A549 (cell line): ENCODE data around the gene TMEM271. TPM values are rescaled to one million over a fixed set of nuclear protein-coding genes. Genes with fewer than 3 reads are reported as not detected.
A peak's percentile ranks its signal among the peaks of the same experiment; 100 is the strongest.

Source experiments
- ATAC-seq, 2 experiments: fragments of 200-7000 bp in 1 of 2; fragments of >200 bp in 1 of 2; cut with Nextera tagmentation in 1 of 2; cut with Tn5 transposase in 1 of 2; 3 replicates each; pipeline versions ENCODE4 v1.8.0 to v1.9.1; 2018 to 2020; ENCODE audit warnings: mild to moderate bottlenecking in 1 of 2, moderate library complexity in 1 of 2
- CTCF ChIA-PET: fragments of 300-600 bp; sonication (Branson Sonifier 250); formaldehyde crosslinking; extraction: SDS; loops from one replicate; lab custom pipeline; 2021; ENCODE audit warnings: antibody characterized with exemption, inconsistent platforms; lab: Yijun Ruan, JAX
- POLR2A ChIA-PET: fragments of 350-600 bp; formaldehyde crosslinking; extraction: SDS; loops from one replicate; lab custom pipeline; 2021; ENCODE audit warnings: antibody characterized with exemption, inconsistent platforms; lab: Yijun Ruan, JAX
- DNase-seq, 2 experiments: peaks; one replicate each; pipeline versions ENCODE4 v3.0.0 to v3.0.0-alpha.2; 2011 to 2016; ENCODE audit warnings: low read depth in 1 of 2, low spot score in 1 of 2
- FAIRE-seq: peaks from 2 replicates; lab custom pipeline; 2011; peaks lifted over from hg19 to GRCh38; lab: Jason Lieb, UNC
- H3K27ac ChIP-seq, 2 experiments: fragments of >200 bp; sonication (Bioruptor Twin); formaldehyde crosslinking; 3 replicates each; pipeline ENCODE4 v1.5.1; 2016 to 2017
- H3K4me1 ChIP-seq: fragments of >200 bp; sonication (Bioruptor Twin); formaldehyde crosslinking; 3 replicates; pipeline ENCODE4 v1.6.1; 2016
- H3K4me2 ChIP-seq: fragments of >200 bp; sonication (Bioruptor Twin); formaldehyde crosslinking; 3 replicates; pipeline ENCODE4 v1.6.1; 2016
- H3K4me3 ChIP-seq: fragments of >200 bp; sonication (Bioruptor Twin); formaldehyde crosslinking; 3 replicates; pipeline ENCODE4 v1.5.1; 2016
- H3K9me3 ChIP-seq: fragments of >200 bp; sonication (Bioruptor Twin); formaldehyde crosslinking; 3 replicates; pipeline ENCODE4 v1.6.1; 2016
- ATOH8 ChIP-seq: fragments of 250-450 bp; sonication (Bioruptor Pico); IDR thresholded peaks from 2 replicates; pipeline ENCODE4 v1.5.0; 2020; ENCODE audit warnings: low read depth, mild to moderate bottlenecking, moderate library complexity
- BCL3 ChIP-seq: fragments of >200 bp; sonication (Bioruptor Twin); formaldehyde crosslinking; IDR thresholded peaks from 3 replicates; pipeline ENCODE4 v1.6.1; 2016
- BHLHE40 ChIP-seq: IDR thresholded peaks from 2 replicates; pipeline ENCODE4 v1.6.1; 2012; ENCODE audit warnings: low read depth, low read length, inconsistent platforms
- CBX8 ChIP-seq: fragments of 200-600 bp; sonication (generic); IDR thresholded peaks from 2 replicates; pipeline ENCODE4 v1.6.1; 2016
- CEBPB ChIP-seq, 2 experiments: fragments of >200 bp in 1 of 2; sonication (Bioruptor Twin) in 1 of 2; formaldehyde crosslinking in 1 of 2; IDR thresholded peaks; 2 replicates each; pipeline ENCODE4 v1.6.1; 2012 to 2016
- CHD4 ChIP-seq: fragments of 200-600 bp; sonication (generic); IDR thresholded peaks from 2 replicates; pipeline ENCODE4 v1.6.1; 2016; ENCODE audit warnings: antibody characterized with exemption, mild to moderate bottlenecking, borderline replicate concordance
- E2F6 ChIP-seq: IDR thresholded peaks from 2 replicates; pipeline ENCODE4 v1.6.1; 2012; ENCODE audit warnings: low read depth, borderline replicate concordance
- EHMT2 ChIP-seq: fragments of 200-600 bp; sonication (generic); IDR thresholded peaks from 2 replicates; pipeline ENCODE4 v1.6.1; 2016; ENCODE audit warnings: antibody characterized with exemption, low read depth, mild to moderate bottlenecking, moderate library complexity
- EP300 ChIP-seq, 2 experiments: fragments of >200 bp; sonication (Bioruptor Twin); formaldehyde crosslinking; IDR thresholded peaks; 2 replicates in 1 of 2; 3 replicates in 1 of 2; pipeline ENCODE4 v1.6.1; 2016 to 2017
- ESRRA ChIP-seq: fragments of 150-350 bp; IDR thresholded peaks from 2 replicates; pipeline ENCODE4 v1.6.1; 2014; ENCODE audit warnings: mild to moderate bottlenecking, low read length, borderline replicate concordance
- FOSL2 ChIP-seq, 2 experiments: fragments of 450-650 bp in 1 of 2; fragments of >200 bp in 1 of 2; sonication (Bioruptor Twin) in 1 of 2; formaldehyde crosslinking; IDR thresholded peaks; 2 replicates each; pipeline versions ENCODE4 v1.5.0 to v1.6.1; 2016 to 2020; ENCODE audit warnings: mild to moderate bottlenecking in 1 of 2, moderate library complexity in 1 of 2
- FOXS1 ChIP-seq: fragments of 250-450 bp; sonication (Bioruptor Pico); IDR thresholded peaks from 2 replicates; pipeline ENCODE4 v1.5.0; 2020; ENCODE audit warnings: mild to moderate bottlenecking, moderate library complexity
- HES2 ChIP-seq: fragments of >200 bp; sonication (Bioruptor Twin); formaldehyde crosslinking; IDR thresholded peaks from 2 replicates; pipeline ENCODE4 v1.6.1; 2016
- HEYL ChIP-seq: fragments of 250-450 bp; sonication (Bioruptor Pico); IDR thresholded peaks from 2 replicates; pipeline ENCODE4 v1.8.0; 2021; ENCODE audit warnings: mild to moderate bottlenecking, moderate library complexity
- HOXB5 ChIP-seq: fragments of 250-450 bp; sonication (Bioruptor Pico); IDR thresholded peaks from 2 replicates; pipeline ENCODE4 v1.5.0; 2020; ENCODE audit warnings: mild to moderate bottlenecking, moderate library complexity
- JUN ChIP-seq, 2 experiments: fragments of >200 bp; sonication (Bioruptor Twin); formaldehyde crosslinking; IDR thresholded peaks; 2 replicates in 1 of 2; 3 replicates in 1 of 2; pipeline ENCODE4 v1.6.1; 2016 to 2017
- KDM1A ChIP-seq: fragments of 200-600 bp; sonication (generic); IDR thresholded peaks from 2 replicates; pipeline ENCODE4 v1.6.1; 2016; ENCODE audit warnings: low read depth, mild to moderate bottlenecking
- MAFK ChIP-seq: fragments of 450-650 bp; IDR thresholded peaks from 2 replicates; pipeline ENCODE4 v1.6.1; 2014; ENCODE audit not compliant: partially characterized antibody
- NPAS2 ChIP-seq: fragments of 250-450 bp; sonication (Bioruptor Pico); IDR thresholded peaks from 2 replicates; pipeline ENCODE4 v1.8.0; 2022; ENCODE audit warnings: mild to moderate bottlenecking, moderate library complexity, borderline replicate concordance
- PHF8 ChIP-seq: fragments of 200-600 bp; sonication (generic); IDR thresholded peaks from 2 replicates; pipeline ENCODE4 v1.6.1; 2016; ENCODE audit warnings: low read depth, mild to moderate bottlenecking, antibody characterized with exemption, moderate library complexity, borderline replicate concordance
- POLR2AphosphoS2 ChIP-seq: conservative IDR thresholded peaks from 2 replicates; pipeline ENCODE4 v1.6.1; 2012; ENCODE audit warnings: low read length, improper control_type of control experiment, inconsistent platforms
- RAD21 ChIP-seq, 2 experiments: fragments of >200 bp in 1 of 2; sonication (Bioruptor Twin) in 1 of 2; formaldehyde crosslinking in 1 of 2; IDR thresholded peaks in 1 of 2; conservative IDR thresholded peaks in 1 of 2; 2 replicates in 1 of 2; 3 replicates in 1 of 2; pipeline ENCODE4 v1.6.1; 2012 to 2018; ENCODE audit warnings: inconsistent platforms in 1 of 2
- RARB ChIP-seq: fragments of 250-450 bp; sonication (Bioruptor Pico); IDR thresholded peaks from 2 replicates; pipeline ENCODE4 v1.8.0; 2021; ENCODE audit warnings: mild to moderate bottlenecking, moderate library complexity
- RFX5 ChIP-seq: fragments of 450-650 bp; IDR thresholded peaks from 2 replicates; pipeline ENCODE4 v1.7.1; 2014; ENCODE audit warnings: antibody characterized with exemption, mild to moderate bottlenecking, moderate library complexity
- RNF2 ChIP-seq: fragments of 200-600 bp; sonication (generic); IDR thresholded peaks from 2 replicates; pipeline ENCODE4 v1.6.1; 2016; ENCODE audit warnings: low read depth, mild to moderate bottlenecking, antibody characterized with exemption, moderate library complexity, borderline replicate concordance
- SREBF2 ChIP-seq: fragments of 450-650 bp; IDR thresholded peaks from 2 replicates; pipeline ENCODE4 v1.6.1; 2014; ENCODE audit warnings: mild to moderate bottlenecking, moderate library complexity
- TFCP2L1 ChIP-seq: fragments of 250-450 bp; sonication (Bioruptor Pico); IDR thresholded peaks from 2 replicates; pipeline ENCODE4 v1.5.0; 2021; ENCODE audit warnings: mild to moderate bottlenecking
- ZNF302 ChIP-seq: fragments of 250-450 bp; sonication (Bioruptor Pico); IDR thresholded peaks from 2 replicates; pipeline ENCODE4 v1.9.0; 2021; ENCODE audit warnings: inconsistent platforms, mild to moderate bottlenecking, moderate library complexity
- WGBS: methylation state at CpG from one replicate; pipeline ENCODE4 v1.1.6; 2017; ENCODE audit errors: missing lambda C conversion rate; 5-methylcytosine and 5-hydroxymethylcytosine counted together
- polyA plus RNA-seq, 4 experiments: library from polyadenylated mRNA; depleted of rRNA in 3 of 4; stranded (reverse); fragments of >200 nt; fragmentation: RNase III in 1 of 4; extraction: RNeasy Plus Mini Kit Qiagen cat#74134 plus additional on column Dnase treatment in 1 of 4; gene quantifications; 2 replicates in 3 of 4; 3 replicates in 1 of 4; pipeline ENCODE4 v1.2.3, GENCODE V29; 2011 to 2017

The TMEM271 gene
- polyA plus RNA-seq, 2 of the 4 experiments (the other 2 are of a cell fraction): not detected

GRCh38 chr4:533318-534100 is 42.6 kb downstream of the TMEM271 start:
- 96% methylated on average over 26 of the region's 36 CpGs for WGBS
- FAIRE-seq: no peak
- DNase-seq: no peak
- peaks cover 4% of the 10 kb centered on the region; the same call in 1 of the 3 replicates for H3K9me3 ChIP-seq
- H3K4me3 ChIP-seq: no peak overlapping the region
- H3K4me1 ChIP-seq: no peaks in the 10 kb centered on the region
- H3K4me2 ChIP-seq: no peak overlapping the region
- no peak for TF ChIP-seq CBX8
- TF ChIP-seq PHF8: no peak
- no peak for TF ChIP-seq RNF2
- TF ChIP-seq POLR2AphosphoS2: no peak
- TF ChIP-seq BCL3: no peak
- no peak for TF ChIP-seq NPAS2 (CRISPR knock-in tag)
- TF ChIP-seq BHLHE40: no peak
- TF ChIP-seq SREBF2: no peak
- TF ChIP-seq RARB (CRISPR knock-in tag): no peak
- no peak for TF ChIP-seq HES2
- TF ChIP-seq EHMT2: no peak
- TF ChIP-seq CEBPB (IDR thresholded peaks at IDR 0.05): no peak
- ATAC-seq: no peak
- no peak overlapping the region for H3K27ac ChIP-seq
- POLR2A ChIA-PET: no interaction called here
- CTCF ChIA-PET: interaction anchor here (2.1 kb wide), 1 partner anchor 12 kb away, joined by 6 read pairs; no protein-coding TSS in a partner anchor

- POLR2A ChIA-PET: no interaction called here
- 96% methylated on average over 7 of the region's 10 CpGs for WGBS
Measured at GRCh38 chr4:532588-533317, 43.3 kb downstream of the TMEM271 start.

GRCh38 chr4:531721-532565 is 44.2 kb downstream of the TMEM271 start:
- POLR2A ChIA-PET: no interaction called here
- TF ChIP-seq RFX5: no peak
- TF ChIP-seq TFCP2L1 (CRISPR knock-in tag): no peak
- TF ChIP-seq ESRRA: no peak
- TF ChIP-seq ZNF302 (CRISPR knock-in tag): no peak
- TF ChIP-seq CHD4: no peak
- no peak for TF ChIP-seq MAFK
- TF ChIP-seq E2F6: no peak
- no peak for TF ChIP-seq RAD21 (conservative IDR thresholded peaks at IDR 0.05 in 1 of 2, IDR thresholded peaks at IDR 0.05 in 1 of 2)
- TF ChIP-seq CEBPB (IDR thresholded peaks at IDR 0.05): no peak
- no peak for TF ChIP-seq FOXS1 (CRISPR knock-in tag)
- TF ChIP-seq JUN (IDR thresholded peaks at IDR 0.05): no peak
- no peak for TF ChIP-seq EP300 (IDR thresholded peaks at IDR 0.05)
- TF ChIP-seq HEYL (CRISPR knock-in tag): no peak
- no peak for TF ChIP-seq RNF2
- TF ChIP-seq CBX8: no peak
- TF ChIP-seq HOXB5 (CRISPR knock-in tag): no peak
- no peak for TF ChIP-seq ATOH8 (CRISPR knock-in tag)

More at GRCh38 chr4:532588-533317, 43.3 kb downstream of the TMEM271 start:
- CTCF ChIA-PET: interaction anchor here (2.1 kb wide), 1 partner anchor 11 kb away, joined by 6 read pairs; no protein-coding TSS in a partner anchor
- TF ChIP-seq ZNF302 (CRISPR knock-in tag) (no peak), POLR2AphosphoS2 (no peak), KDM1A (no peak), FOSL2 (IDR thresholded peaks at IDR 0.05) (no peak), FOSL2 (CRISPR knock-in tag; IDR thresholded peaks at IDR 0.05) (no peak), RFX5 (no peak), NPAS2 (CRISPR knock-in tag) (no peak)
- no peaks in the 10 kb centered on the region for H3K4me1 ChIP-seq
- peaks cover 4% of the 10 kb centered on the region; the same call in 1 of the 3 replicates for H3K9me3 ChIP-seq
- FAIRE-seq (no peak), DNase-seq (peak; percentile 11 to 19), ATAC-seq (peak in 1 of 2 experiments; percentile 81; a peak in 3 of 6 replicates)
- no peak overlapping the region for H3K4me2 ChIP-seq
- H3K27ac ChIP-seq: no peak overlapping the region
- H3K4me3 ChIP-seq: no peak overlapping the region

More at GRCh38 chr4:531721-532565, 44.2 kb downstream of the TMEM271 start:
- Histone ChIP-seq H3K4me1 (no peaks in the 10 kb centered on the region), H3K9me3 (peaks cover 4% of the 10 kb centered on the region; the same call in 1 of the 3 replicates), H3K4me2 (no peak overlapping the region), H3K4me3 (no peak overlapping the region), H3K27ac (no peak overlapping the region)
- 90% methylated on average over 13 of the region's 17 CpGs for WGBS
- DNase-seq (no peak), ATAC-seq (no peak), FAIRE-seq (no peak)
- CTCF ChIA-PET: interaction anchor here (2.1 kb wide), 1 partner anchor 10 kb away, joined by 6 read pairs; no protein-coding TSS in a partner anchor
